BJ (cell line): ENCODE results near the gene IQCB1. TPM values are rescaled to one million over a fixed set of nuclear protein-coding genes. Genes with fewer than 3 reads are reported as not detected.

ENCODE experiments used
- CTCF ChIA-PET: fragments of 350-600 bp; formaldehyde crosslinking; extraction: SDS; loops from one replicate; lab custom pipeline; 2021; ENCODE audit warnings: antibody characterized with exemption, inconsistent platforms; lab: Yijun Ruan, JAX
- POLR2A ChIA-PET: fragments of 300-600 bp; sonication (Branson Sonifier 250); formaldehyde crosslinking; extraction: SDS; loops from one replicate; lab custom pipeline; 2021; ENCODE audit warnings: antibody characterized with exemption; lab: Charles Lee
- DNase-seq: peaks from one replicate; pipeline ENCODE4 v3.0.0-alpha.2; 2011; ENCODE audit warnings: low read depth
- H3K27me3 ChIP-seq: 2 replicates; pipeline ENCODE4 v1.6.0; 2011; ENCODE audit warnings: low read length; ENCODE audit not compliant: control insufficient read depth, insufficient read depth
- H3K36me3 ChIP-seq: 2 replicates; pipeline ENCODE4 v1.5.1; 2011; ENCODE audit warnings: low read length; ENCODE audit not compliant: control insufficient read depth, insufficient read depth
- H3K4me3 ChIP-seq: 2 replicates; pipeline ENCODE4 v1.5.1; 2011; ENCODE audit warnings: low read depth, mild to moderate bottlenecking, control low read depth, low read length
- polyA plus RNA-seq: library from polyadenylated mRNA; depleted of rRNA; stranded (reverse); fragments of >200 nt; gene quantifications from 2 replicates; pipeline ENCODE4 v1.2.3, GENCODE V29; 2011
- TF ChIP-seq, protein P1 (sequence below): IDR thresholded peaks from 2 replicates; pipeline ENCODE4 v1.5.1; 2011; ENCODE audit warnings: low read depth, mild to moderate bottlenecking, control low read depth, inconsistent platforms, low read length, moderate library complexity; ENCODE audit not compliant: insufficient read depth

The IQCB1 gene
- polyA plus RNA-seq, 1 experiment, result 6.1 TPM

DNA sequence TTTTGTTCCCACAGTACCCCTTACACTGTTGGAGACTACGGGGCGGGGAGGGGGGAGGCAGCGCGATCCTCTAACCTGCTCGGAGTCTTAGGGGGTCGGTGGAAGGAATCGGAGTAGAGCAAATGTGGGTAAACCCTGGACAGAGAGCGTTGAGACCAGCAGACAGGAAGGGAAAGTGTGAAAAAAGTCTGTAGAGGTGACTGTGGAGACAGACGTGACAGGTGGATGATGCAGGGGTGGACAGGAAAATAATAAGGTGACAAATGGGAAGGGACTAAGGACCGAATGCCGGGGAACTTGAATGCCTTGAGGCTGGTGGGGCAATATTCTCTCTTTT is 573 bp upstream of the IQCB1 start:
- TF ChIP-seq, protein P1, sequence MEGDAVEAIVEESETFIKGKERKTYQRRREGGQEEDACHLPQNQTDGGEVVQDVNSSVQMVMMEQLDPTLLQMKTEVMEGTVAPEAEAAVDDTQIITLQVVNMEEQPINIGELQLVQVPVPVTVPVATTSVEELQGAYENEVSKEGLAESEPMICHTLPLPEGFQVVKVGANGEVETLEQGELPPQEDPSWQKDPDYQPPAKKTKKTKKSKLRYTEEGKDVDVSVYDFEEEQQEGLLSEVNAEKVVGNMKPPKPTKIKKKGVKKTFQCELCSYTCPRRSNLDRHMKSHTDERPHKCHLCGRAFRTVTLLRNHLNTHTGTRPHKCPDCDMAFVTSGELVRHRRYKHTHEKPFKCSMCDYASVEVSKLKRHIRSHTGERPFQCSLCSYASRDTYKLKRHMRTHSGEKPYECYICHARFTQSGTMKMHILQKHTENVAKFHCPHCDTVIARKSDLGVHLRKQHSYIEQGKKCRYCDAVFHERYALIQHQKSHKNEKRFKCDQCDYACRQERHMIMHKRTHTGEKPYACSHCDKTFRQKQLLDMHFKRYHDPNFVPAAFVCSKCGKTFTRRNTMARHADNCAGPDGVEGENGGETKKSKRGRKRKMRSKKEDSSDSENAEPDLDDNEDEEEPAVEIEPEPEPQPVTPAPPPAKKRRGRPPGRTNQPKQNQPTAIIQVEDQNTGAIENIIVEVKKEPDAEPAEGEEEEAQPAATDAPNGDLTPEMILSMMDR, result no peak
- ChIA-PET CTCF (no interaction called here), POLR2A (no interaction called here)
- no peak for DNase-seq
- no peaks in the 10 kb centered on the region for H3K36me3 ChIP-seq
- peak overlapping the region; percentile 65 for H3K4me3 ChIP-seq
- no peaks in the 10 kb centered on the region for H3K27me3 ChIP-seq

DNA sequence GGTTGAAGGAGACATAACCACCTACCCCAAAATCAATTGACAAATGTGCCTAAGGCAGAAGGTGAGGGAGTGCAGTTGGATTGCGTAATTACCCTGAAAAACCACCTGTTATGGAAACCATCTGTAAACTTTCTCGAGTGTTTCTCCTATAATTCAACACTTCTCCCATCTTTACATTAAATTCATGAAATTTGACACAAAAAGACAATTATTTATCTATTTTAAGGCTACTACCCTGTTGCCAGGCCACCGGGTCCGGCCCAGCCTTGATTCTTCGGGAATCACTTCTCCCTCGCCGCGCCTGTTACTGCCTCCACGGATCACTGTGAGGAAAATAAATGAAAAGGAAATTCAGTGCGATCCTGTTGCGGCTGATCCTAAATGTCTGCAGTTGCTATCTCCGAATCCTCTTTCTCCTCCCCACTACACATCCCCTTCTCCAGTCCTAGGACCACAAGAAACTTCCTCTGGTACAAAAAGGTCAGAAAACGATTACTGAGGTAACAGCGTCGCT is 646 bp downstream of the IQCB1 start:
- no peak for DNase-seq
- no peaks in the 10 kb centered on the region for H3K27me3 ChIP-seq
- CTCF ChIA-PET, result no interaction called here
- H3K36me3 ChIP-seq, result no peaks in the 10 kb centered on the region; the same call in 1 of the 2 replicates
- TF ChIP-seq, protein P1, result no peak
- POLR2A ChIA-PET, result no interaction called here
- peak overlapping the region; percentile 65 for H3K4me3 ChIP-seq

DNA sequence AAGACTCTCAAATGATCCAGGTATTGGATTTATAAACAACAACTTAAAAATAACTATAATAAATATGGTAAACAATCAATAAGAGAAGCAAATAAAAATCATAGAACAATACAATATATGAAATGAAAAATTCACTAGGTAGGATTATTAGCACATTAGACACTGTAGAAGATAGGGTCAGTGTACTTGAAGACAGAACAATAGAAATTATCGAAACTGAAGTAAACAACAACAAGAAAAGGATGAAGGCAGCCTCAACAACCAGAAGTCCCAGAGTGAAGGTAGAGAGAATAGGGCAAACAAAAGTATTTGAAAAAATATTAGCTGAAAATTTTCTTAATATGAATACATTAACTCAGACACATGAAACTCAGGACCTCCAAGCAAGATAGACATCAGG is 11.9 kb downstream of the IQCB1 start:
- H3K27me3 ChIP-seq, result no peaks in the 10 kb centered on the region
- ChIA-PET CTCF (no interaction called here), POLR2A (no interaction called here)
- H3K36me3 ChIP-seq, result peaks cover 1% of the 10 kb centered on the region; the same call in 1 of the 2 replicates
- TF ChIP-seq, protein P1, result no peak
- H3K4me3 ChIP-seq, result no peak overlapping the region
- no peak for DNase-seq

DNA sequence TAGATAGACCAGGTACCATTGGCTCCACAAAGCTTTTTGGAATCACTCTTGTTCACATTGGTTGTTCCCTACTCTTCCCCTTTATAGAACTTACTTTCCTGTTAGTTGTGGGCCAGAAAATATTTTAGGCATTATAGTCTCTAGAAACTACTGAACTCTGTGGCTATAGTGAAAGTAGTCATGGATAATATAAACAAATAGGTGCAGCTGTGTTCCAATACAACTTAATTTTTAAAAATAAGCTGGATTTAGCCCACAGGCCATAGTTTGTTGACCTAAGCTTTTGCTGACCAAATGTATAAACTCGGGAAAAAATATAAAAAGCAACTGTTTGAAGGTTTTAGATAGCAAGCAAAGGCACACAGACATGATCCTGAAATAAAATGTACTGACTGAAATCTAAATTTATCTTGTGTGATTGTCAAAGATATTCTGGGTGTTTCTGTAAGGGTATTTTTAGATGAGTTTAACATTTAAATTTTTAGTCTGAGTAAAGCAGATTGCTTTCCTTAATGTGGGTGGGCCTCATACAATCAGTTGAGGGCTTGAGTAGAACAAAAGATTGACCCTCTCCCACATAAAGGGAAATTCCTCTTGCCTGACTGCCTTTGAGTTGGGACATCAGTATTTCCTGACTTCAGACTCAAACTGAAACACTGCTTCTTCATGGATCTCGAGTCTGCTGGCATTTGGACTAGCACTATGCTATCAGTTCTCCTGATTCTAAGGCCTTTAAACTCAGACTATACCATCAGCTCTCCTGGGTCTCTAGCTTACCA is 13.2 kb downstream of the IQCB1 start:
- no peak for DNase-seq
- TF ChIP-seq, protein P1, result no peak
- ChIA-PET CTCF (no interaction called here), POLR2A (no interaction called here)
- H3K36me3 ChIP-seq, result peaks cover 3% of the 10 kb centered on the region
- H3K27me3 ChIP-seq, result no peaks in the 10 kb centered on the region
- H3K4me3 ChIP-seq, result no peak overlapping the region

DNA sequence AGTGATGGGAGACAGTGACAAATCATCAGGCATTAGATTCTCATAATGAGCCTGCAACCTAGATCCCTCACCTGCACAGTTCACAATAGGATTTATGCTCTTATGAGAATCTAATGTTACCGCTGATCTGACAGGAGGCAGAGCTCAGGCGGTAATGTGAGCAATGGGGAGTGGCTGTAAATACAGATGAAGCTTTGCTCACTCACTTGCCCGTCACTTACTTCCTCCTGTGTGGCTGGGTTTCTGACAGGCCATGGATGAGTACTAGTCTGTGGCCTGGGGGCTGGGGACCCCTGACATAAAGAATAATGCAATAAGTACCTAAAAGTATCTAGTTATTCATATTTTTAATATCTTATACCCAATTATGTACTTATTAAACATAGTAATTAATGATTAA is 15.6 kb downstream of the IQCB1 start:
- ChIA-PET CTCF (no interaction called here), POLR2A (no interaction called here)
- no peak for DNase-seq
- no peaks in the 10 kb centered on the region for H3K27me3 ChIP-seq
- peaks cover 3% of the 10 kb centered on the region for H3K36me3 ChIP-seq
- TF ChIP-seq, protein P1, result no peak
- H3K4me3 ChIP-seq, result no peak overlapping the region
